ENCODE results near the gene CPSF7.
"Not testable (repeated sequence)": the region's sequence is repeated elsewhere in the genome, so short reads cannot be mapped to it uniquely, and the experiment has no call there.

The CPSF7 gene, protein sequence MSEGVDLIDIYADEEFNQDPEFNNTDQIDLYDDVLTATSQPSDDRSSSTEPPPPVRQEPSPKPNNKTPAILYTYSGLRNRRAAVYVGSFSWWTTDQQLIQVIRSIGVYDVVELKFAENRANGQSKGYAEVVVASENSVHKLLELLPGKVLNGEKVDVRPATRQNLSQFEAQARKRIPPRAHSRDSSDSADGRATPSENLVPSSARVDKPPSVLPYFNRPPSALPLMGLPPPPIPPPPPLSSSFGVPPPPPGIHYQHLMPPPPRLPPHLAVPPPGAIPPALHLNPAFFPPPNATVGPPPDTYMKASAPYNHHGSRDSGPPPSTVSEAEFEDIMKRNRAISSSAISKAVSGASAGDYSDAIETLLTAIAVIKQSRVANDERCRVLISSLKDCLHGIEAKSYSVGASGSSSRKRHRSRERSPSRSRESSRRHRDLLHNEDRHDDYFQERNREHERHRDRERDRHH

DNA sequence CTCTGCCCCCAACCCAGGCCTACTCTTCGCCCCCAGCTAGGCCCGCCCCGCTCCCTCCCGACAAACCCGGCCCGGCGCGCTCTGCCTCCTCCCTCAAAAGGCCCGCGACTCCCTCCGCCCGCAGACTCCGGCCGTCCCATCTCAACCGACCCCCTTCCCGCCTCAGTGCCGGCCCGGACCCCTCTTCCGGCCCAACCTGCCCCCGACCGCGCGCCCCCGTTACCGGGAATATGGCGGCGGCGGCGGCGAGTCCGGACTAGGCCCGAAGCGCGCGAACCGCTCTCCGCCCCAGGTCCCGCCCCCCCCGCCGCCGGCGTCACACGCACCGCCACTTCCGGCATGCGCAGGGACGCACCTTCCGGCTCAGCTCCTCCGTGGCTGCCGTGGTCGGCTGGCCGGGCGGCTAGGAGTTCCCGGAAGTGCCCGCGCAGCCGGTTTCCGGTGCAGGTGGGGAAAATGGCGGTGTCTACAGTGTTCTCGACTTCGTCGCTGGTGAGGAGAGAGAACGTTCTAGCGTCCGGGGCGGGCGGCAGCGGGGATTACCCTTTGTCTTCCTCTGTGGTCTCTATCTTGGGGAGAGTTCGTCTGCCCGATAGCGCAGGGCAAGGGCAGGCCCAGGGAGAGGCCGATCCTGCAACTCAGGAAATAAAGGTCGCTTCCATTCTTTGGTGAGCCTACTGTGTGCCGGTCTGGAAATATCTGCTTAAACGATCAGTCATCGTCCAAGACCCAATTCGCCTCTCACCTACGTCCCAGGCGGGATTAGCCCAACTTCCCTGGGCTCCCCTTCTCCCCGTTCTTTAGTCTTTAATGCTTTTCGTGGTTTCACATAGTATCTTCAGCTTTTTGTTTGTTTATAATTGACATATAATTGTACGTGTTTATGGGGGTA is at the start of gene CPSF7, which contains the start of gene SDHAF2:
CPSF7 (minus strand) TSS at position 285 of the 892 bp plus-strand sequence. CDS start 740 bp downstream, outside the sequence.
SDHAF2 (plus strand) TSS at position 434 of the 892 bp plus-strand sequence; CDS start at position 457, 23 bp downstream.
- peak; percentile 86 for DNase-seq (ENCODE audit: low read depth, low spot score)

DNA sequence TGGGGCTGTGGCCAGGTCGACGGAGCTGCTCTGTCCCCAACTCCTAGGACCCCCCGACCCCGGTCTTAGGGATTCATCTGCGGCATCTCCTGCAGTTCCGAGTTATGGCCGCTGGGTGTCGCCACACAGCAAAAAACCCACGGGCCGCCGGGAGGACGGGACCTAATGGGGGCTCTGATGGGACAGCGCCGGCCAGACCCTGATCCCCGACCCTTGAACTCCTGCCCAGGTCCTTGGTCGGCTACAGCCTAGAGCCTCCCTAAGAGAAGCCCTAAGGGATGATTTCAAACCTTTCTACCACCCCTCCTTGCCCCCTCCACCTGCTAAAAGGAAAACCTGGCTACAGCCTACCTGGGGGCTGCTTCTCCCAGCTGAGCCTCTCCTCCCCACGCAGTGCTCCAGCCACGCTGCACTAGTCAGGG is 48.0 kb upstream of the CPSF7 start:
- no peak for DNase-seq (ENCODE audit: low read depth, low spot score)

DNA sequence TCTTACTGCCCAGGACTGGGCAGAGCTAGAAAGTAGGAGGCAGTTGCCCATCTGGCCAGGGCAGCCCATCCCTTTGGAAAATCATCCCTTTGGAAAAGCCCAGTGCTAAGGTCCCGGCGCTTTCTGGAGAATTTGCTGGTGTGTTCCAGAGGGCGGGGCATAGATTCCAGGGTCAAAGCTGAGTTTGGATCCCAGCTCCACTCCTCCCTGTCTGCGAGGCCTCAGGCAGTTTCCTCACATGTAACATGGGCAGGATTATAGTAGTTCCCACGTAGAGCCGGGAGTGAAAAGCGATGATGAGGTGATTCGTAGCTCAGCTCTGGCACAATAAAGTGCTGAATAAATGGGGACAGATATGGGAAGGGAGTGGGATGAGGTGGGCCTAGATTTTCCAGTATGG is 47.4 kb upstream of the CPSF7 start:
- DNase-seq (ENCODE audit: low read depth, low spot score): no peak

DNA sequence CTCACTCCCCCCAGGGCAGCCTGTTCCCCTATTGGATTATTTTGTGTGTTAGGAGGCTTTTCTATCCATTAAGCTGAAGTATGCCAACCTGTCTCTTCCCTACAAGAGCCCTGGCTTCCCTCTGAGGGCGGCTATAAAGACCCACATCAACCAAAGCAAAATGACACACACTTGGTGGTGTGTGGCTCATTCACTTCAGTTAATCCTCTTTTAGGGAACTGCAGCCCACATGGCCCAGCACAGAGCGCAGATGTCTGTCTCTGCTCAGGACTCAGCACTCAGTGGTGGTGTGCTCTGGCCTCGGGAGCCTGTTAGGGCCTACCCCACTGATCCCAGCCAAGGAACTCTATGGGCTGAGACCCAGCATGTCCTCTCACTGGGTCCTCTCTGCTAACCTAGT is 46.6 kb upstream of the CPSF7 start:
- DNase-seq (ENCODE audit: low read depth, low spot score): no peak

DNA sequence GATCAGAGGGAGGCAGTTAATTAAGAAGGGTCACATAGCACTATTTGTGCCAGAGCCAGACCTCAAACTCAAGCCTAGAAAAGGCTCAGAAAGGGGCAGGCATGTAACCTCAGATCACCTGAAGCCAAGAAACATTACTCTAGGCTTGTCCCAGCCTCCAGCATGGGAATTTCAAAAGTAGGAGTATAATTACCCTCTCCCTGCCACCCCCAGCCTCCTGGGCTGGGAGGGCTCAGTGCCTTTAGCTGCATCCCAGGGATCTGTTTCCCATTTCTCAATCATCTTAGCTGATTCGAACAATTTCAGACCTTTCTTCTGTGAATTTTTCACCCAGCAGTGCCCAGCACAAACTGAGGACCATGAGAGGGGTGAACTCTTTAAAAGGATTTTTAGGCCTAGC is 45.7 kb upstream of the CPSF7 start:
- no peak for DNase-seq (ENCODE audit: low read depth, low spot score)

DNA sequence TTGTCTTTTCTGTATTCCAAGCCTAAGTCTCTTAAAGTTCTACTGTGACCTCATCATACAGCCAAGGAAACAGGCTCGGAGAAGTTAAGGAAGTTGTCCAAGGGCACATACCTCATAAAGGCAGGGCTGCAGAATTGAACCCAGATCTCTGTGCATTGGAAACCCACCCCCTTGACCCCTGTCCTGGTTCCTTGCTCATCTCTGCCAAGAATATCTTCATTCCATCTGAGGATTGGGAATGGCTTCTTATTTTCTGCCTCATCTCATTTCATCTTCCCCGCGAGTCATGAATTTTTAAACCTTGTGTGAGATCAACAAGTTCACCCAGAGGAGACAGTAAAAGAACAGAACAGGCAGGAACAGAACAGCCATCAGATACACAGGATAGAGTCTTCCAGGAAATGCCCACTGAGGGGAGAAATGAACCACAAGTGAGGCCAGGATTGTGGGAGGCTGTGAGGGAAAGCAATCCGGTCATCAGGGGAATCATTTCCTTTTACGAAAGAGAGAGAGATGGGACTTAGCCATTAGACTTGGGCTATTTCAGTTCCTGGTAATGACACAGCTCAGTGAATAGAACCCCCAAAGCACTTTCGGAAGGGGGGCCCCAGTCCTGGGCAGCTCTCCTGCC is 44.4 kb upstream of the CPSF7 start:
- DNase-seq (ENCODE audit: low read depth, low spot score): no peak

DNA sequence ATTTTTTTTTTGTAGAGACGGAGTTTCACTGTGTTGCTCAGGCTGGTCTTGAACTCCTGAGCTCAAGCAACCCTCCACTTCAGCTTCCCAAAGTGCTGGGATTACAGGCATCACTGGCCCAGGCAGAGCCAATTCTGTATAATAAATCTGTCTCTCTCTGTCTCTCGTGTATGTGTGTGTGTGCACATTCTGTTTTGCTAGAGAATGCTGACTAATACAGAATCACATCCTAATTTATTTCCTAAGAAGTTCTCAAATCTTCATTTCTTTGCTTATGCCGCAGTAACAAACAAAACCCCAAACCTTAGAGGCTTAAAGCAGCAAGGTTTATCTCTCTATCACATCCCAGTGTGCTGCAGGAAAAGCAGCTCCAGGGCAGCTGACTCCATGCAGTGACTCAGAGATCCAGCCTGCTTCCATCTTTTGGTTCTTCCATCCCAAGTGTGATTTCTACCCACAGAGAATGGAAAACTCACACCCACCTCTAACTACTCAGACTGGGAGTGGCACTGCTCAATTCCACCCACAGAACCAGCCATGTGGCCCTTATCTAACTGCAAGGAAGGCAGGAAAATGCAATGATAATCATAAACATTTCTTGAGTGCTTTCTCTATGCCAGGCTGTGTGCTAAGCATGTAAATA is 43.7 kb upstream of the CPSF7 start:
- DNase-seq (ENCODE audit: low read depth, low spot score): no peak

DNA sequence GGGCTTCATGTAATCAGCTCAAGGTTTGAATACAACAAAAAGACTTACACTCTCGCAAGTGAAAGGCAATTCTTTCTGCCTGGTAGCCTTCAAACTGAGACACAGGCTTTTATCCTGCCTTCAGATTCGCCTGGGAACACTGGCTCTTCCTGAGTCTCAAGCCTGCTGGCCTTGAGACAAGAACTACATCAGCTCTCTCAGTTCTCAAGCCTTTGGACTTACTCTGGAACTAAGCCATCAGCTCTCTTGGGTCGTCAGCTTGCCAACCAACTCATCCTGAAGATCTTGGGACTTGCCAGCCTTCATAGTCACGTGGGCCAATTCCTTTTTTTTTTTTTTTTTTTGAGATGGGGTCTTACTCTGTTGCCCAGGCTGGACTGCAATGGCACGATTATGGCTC is 43.1 kb upstream of the CPSF7 start:
- DNase-seq (ENCODE audit: low read depth, low spot score): no peak

DNA sequence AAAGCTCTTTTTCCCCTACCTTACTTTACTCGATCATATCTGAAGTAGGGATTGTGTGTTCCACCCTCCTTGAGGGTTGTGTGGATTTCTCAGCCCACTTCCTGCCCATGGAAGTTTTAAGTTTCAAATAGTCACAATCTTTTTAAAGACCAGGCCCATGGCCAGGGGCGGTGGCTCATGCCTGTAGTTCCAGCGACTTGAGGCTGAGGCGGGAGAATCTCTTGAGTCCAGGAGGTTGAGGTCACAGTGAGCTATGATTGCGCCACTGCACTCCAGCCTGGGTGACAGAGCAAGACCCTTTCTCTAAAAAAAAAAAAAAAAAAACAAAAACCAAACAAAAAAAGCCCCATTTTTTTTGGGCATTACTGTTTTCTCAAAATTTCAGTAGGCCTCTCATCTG is 42.5 kb upstream of the CPSF7 start:
- no peak for DNase-seq (ENCODE audit: low read depth, low spot score)

DNA sequence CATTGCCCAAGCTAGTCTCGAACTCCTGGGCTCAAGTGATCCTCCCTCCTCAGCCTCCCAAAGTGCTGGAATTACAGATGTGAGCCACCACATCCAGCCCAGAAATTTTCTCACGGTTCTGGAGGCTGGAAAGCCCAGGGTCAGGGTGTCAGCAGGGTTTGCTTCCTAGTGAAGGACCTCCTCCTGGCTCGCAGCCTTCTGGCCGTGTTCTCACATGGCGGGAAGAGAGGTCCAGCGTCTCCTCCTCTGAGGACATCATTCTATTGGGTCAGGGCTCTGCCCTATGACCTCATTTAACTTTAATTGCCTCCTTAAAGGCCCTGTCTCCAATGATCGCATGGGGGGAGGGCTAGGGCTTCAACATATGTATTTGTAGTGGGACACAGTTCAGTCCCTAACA is 38.2 kb upstream of the CPSF7 start:
- no peak for DNase-seq (ENCODE audit: low read depth, low spot score)

DNA sequence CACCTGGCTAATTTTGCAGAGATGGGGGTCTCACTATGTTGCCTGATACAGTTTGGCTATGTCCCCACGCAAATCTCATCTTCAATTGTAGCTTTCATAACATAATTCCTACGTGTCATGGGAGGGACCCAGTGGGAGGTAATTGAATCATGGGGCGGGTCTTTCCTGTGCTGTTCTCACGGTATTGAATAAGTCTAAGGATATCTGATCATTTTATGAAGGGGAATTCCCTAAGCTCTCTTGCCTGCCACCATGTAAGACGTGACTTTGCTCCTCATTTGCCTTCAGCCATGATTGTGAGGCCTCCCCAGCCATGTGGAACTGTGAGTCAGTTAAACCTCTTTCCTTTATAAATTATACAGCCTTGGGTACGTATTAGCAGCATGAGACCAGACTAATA is 37.8 kb upstream of the CPSF7 start:
- not testable (repeated sequence) for DNase-seq (ENCODE audit: low read depth, low spot score)

DNA sequence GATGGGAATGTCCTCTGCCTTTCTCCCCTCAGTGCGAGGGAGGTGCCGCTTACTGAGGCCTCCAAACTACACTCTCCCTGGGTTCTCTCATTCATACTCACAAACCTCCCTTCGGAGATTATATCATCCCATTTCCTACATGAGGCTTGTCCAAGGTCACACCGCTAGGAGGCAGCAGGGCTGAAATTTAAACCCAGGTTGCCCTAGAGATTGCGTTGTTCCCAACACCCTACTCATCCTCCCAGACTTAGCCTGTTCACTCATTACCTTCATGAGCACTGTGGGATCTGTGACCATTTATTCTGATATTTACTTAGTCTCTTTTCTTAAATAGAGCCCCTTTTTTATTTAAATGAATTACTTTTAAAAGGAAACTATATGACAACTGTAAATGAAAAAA is 31.2 kb upstream of the CPSF7 start:
- DNase-seq (ENCODE audit: low read depth, low spot score): no peak

DNA sequence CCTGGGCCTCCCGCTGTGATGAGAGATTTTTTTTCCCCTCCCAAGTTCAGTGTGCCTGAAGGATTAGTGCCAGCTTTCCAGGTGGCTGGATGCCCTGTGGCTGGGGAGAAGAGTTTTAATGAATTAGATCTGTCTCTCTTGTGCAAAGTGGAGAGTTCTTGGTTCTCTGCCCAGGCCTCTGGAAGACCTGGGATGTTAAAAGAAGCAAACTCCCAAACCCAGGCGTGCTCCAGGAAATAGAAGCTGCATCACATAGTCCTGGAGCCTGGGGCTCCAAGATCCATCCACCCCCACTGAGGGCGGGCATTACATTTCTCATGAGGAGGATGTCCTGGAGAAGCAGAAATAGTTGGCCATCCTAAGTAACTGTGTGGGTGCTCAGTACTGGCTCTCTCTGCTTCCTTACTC is 30.7 kb upstream of the CPSF7 start:
- DNase-seq (ENCODE audit: low read depth, low spot score): no peak

DNA sequence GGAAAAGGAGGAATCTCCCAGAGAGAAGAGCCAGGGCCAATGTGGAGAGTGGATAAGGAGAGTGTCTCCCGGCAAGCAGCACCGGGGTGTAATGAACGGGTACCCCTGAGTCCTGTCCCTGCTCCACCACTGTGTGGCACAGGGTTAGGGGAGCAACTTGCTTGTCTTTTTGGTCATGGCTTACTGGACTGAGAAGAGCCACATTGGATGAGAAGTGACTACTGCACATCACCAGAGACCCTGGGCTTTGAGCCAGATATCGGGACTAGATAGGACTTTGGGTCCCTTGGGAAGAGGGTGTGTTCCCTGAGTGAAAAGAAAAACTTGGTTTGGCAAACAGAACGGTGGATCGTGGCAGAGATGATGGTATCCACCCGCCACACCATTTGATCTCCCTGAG is 24.7 kb upstream of the CPSF7 start:
- no peak for DNase-seq (ENCODE audit: low read depth, low spot score)

DNA sequence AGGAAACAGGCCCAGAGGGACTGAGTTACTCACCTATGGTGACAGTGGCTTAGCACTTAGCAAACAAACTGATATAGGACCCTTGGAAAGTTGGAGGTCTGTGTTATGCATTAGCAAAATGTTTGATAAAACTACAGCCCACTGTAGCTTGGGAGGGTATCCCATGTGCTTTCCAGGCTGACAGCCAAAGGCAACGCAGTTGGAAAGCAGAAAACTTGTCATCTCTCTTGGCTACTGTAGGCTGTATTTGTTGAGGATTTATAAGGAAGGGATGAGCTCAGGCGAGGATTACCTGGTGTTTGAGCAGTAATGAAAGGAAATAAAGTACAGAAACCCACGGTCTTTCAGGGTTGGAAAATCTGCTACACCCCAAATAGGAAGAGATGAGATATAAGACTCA is 23.9 kb upstream of the CPSF7 start:
- DNase-seq (ENCODE audit: low read depth, low spot score): no peak

DNA sequence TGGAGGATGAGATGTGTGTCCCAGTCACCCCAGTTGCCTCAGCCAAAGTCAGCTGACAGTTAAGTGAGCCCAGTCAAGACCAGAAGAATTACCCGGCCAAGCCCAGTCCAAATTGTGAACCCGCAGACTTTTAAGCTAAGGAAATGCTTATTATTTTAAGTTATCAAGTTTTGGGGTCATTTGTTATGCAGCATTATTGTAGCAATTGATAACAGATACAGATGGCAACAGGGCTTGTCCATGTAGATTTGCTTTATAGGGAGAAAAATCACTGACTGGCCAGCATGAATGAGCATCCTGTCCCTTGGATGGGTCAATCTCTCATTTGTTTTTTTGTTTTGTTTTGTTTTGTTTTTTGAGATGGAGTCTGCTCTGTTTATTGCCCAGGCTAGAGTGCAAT is 23.1 kb upstream of the CPSF7 start:
- no peak for DNase-seq (ENCODE audit: low read depth, low spot score)

DNA sequence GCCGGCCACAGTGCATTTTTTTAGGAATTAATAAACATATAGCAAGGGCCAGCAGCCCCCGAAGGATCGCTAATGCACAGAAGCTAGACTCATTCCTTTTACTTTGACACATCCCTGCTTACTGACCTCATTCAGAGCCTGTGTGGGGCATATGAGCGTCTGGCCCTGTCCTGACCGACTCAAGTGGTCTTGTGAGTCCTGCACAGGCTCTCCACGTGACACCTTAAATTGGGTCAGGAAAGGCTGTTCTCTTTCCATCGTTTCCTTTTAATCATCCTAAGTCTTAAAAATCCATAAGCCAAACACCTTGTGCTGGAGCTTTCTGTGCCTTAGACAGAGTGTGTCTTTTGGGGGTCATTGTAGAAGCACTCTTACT is 18.8 kb upstream of the CPSF7 start:
- no peak for DNase-seq (ENCODE audit: low read depth, low spot score)

DNA sequence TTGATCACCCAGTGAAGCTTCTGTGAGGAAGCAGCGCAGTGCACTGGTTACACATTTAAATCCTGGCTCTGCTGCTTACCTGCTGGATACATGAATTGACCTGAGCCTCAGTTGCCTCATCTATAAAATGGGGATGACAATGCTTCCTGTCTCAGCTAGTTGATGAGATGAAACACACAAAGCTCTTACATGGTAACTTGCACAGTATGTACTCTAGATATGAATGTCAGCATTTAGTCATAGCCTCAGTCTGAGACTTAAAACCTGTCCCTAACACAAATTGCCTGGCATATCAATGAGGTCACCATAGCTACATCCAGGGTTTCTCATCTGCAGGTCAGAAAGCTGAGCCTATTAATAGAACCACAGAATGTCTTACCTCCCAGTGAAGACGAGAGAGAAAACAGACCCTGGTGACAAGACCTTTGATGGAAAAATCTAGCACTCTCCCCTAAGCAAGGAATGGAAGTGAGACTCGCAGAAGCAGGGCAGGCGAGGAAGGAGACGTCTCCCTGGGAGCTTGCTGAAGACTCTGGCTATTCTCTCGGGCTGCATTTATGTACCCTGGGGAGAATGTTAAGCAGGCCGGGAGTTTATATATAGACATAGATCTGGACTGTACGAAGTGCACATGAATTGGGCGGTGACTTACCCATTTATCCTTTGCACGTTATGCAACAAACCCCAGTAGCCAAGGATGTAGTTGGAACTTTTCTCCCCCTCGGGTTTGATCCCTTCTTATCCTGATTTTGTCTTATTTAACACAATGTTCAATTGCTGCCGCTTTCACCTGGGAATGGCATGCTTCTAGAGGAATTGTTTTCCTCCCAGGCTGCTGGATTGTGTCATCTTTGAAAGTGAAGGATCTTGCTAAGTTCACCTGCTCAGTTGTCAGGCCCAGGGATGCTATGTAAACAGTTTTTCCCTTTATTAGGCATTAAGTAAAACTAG is 18.1 kb upstream of the CPSF7 start:
- no peak for DNase-seq (ENCODE audit: low read depth, low spot score)

DNA sequence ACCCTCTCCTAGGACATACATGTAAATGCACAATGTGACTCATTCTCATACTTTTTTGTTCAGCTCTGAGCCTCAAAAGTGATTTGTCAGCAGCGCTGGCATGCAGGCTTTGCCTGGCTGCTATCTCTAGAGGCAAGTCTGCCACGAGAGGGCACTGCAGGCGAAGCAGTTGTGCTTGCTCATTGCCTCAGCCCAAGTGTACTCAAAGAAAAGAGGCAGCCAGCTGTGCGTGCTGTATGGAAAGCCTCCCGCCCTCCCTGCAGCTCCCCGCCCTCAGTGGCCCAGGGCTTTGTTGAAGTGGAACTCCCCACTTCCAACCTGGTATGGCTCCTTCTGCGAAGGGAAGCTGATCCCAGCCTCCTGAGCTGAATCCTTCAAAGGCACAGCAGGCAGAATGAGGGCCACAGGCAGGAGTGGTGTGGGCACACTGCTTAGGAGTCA is 16.5 kb upstream of the CPSF7 start:
- DNase-seq (ENCODE audit: low read depth, low spot score): peak; percentile 85

DNA sequence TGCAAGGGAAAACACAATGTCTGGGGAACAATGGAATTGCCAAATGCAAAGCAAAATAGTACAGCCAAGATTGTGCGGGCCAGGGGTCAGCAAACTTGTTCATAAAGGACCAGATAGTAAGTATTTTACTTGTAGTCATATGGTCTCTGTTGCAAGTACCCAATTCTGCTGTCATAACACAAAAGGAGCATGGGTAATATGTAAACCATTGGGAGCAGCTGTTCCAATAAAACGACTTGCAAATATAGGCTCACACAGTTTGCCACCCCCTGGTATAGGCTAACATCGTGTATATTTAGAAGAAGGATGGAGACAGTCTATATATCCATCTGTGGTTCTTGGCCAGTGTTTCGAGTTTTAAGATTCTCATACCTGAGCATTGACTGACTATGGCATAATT is 15.7 kb upstream of the CPSF7 start:
- no peak for DNase-seq (ENCODE audit: low read depth, low spot score)

All from smooth muscle cell of the brain vasculature (primary cell).